Motor neuron (in vitro differentiated cells): ENCODE results near the gene RAB10. TPM values are rescaled to one million over a fixed set of nuclear protein-coding genes. Genes with fewer than 3 reads are reported as not detected.

Experiments
- ATAC-seq, 8 experiments: fragments of 200-7000 bp; cut with Tn5 transposase; replicated peaks in 6 of 8; 2 replicates each; pipeline ENCODE4 v1.8.0; 2021; ENCODE audit warnings: mild to moderate bottlenecking in 8 of 8, moderate library complexity in 8 of 8
- H3K27ac ChIP-seq, 2 donors: fragments of 250-450 bp; sonication (Bioruptor Pico); 2 replicates each; pipeline ENCODE4 v1.9.0; 2021; ENCODE audit warnings: antibody characterized with exemption in 2 of 2, mild to moderate bottlenecking in 2 of 2, moderate library complexity in 1 of 2
- H3K4me1 ChIP-seq, 2 donors: fragments of 250-450 bp; sonication (Bioruptor Pico); replicated peaks in 1 of 2; 2 replicates each; pipeline ENCODE4 v1.6.1; 2021; ENCODE audit warnings: antibody characterized with exemption in 2 of 2, mild to moderate bottlenecking in 2 of 2, moderate library complexity in 1 of 2
- H3K4me3 ChIP-seq, 5 donors: fragments of 250-450 bp; sonication (Bioruptor Pico); 2 replicates each; pipeline ENCODE4 v1.9.0; 2021; ENCODE audit warnings: antibody characterized with exemption in 5 of 5, mild to moderate bottlenecking in 5 of 5, moderate library complexity in 4 of 5
- WGBS, 10 experiments: fragments of 450-650 bp; shearing (Covaris generic); methylation state at CpG; one replicate each; pipeline ENCODE4 v1.0.0; 2022; 5-methylcytosine and 5-hydroxymethylcytosine counted together
- in situ Hi-C, 9 experiments: fragments of 400-800 bp; cut with MboI; loops; one replicate each; pipeline ENCODE4 v1.15.0; 2021; ENCODE audit warnings: low sequenced_read_pairs in 9 of 9, low pct_unique_long_range_greater_than_20kb in 2 of 9; ENCODE audit not compliant: unreplicated experiment in 9 of 9
- total RNA-seq, 8 experiments: library from RNA; unstranded; fragments of 300-600 nt; gene quantifications; 2 replicates each; pipeline versions ENCODE4 v1.2.3 to v1.2.4, GENCODE V29; 2022

RAB10 gene
- total RNA-seq, 8 experiments from 2014 or later: 78.0 to 135 (median 86.2) TPM

GRCh38 chr2:26126074-26126473, 92.2 kb downstream of the RAB10 start:
- WGBS, 10 experiments: 40 to 100% (median 86%) methylated on average over 1 to 4 of the region's 4 CpGs; no CpG with 5 or more reads in 1 of the 10 experiments
- ATAC-seq: no peak
- Histone ChIP-seq H3K4me3 (no peak overlapping the region), H3K4me1 (no peaks in the 10 kb centered on the region), H3K27ac (no peak overlapping the region)
- in situ Hi-C loops: loop anchor here in 3 of 9 experiments (25.0 kb wide), 2 partner anchors 139 to 164 kb away; partner anchors contain the start of gene KIF3C (in 1 of the 3)

DNA sequence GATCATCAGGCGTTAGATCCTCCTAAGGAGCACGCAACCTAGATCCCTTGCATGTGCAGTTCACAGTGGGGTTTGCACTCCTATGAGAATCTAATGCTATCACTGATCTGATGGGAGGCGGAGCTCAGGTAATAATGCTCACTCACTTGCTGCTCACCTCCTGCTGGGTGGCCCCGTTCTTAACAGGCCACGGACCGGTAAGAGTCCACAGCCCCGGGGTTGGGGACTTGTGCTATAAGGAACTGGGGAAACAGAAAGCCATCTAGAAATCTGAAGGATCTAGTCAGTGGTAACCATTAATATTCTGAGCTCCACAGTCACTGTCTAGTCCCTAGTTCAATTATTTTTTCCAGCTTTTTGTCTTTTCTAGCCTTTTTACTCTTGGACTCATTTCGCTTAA, 94.3 kb downstream of the RAB10 start:
- WGBS, 10 experiments: 65 to 100% (median 93%) methylated on average over 1 to 8 of the region's 8 CpGs
- in situ Hi-C loops: loop anchor here in 3 of 9 experiments (25.0 kb wide), 2 partner anchors 141 to 166 kb away; partner anchors contain the start of gene KIF3C (in 1 of the 3)
- Histone ChIP-seq H3K4me1 (no peaks in the 10 kb centered on the region), H3K4me3 (no peak overlapping the region), H3K27ac (no peak overlapping the region)
- no peak for ATAC-seq

DNA sequence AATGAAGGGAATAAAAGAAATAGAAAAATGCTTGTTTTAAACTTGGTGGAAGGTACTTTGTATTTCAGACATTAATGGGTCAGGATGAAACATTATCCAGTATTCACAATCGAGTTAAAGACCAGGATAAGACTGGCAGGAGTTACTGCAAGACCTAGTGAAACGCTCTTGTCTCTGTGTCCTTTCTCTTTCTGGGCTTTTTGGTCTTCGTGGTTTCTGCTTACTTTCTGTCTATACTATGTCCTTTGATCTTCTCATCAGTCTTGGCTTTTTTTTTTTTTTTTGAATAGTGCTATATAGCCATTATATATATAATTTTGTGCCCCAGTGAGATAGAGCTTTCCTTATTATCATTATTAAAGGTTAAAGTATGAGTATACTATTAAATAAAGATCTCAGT, 96.9 kb downstream of the RAB10 start:
- no peak for ATAC-seq
- Histone ChIP-seq H3K4me1 (no peaks in the 10 kb centered on the region), H3K4me3 (no peak overlapping the region), H3K27ac (no peak overlapping the region)
- 58 to 100% (median 93%) methylated on average over 1 to 3 of the region's 3 CpGs; no CpG with 5 or more reads in 1 of the 10 experiments for WGBS, 10 experiments
- in situ Hi-C loops: loop anchor here in 3 of 9 experiments (25.0 kb wide), 2 partner anchors 143 to 168 kb away; partner anchors contain the start of gene KIF3C (in 1 of the 3)

- WGBS, 10 experiments: 47 to 100% (median 85%) methylated on average over 1 to 3 of the region's 3 CpGs
- ATAC-seq: no peak
- in situ Hi-C loops: loop anchor here in 3 of 9 experiments (25.0 kb wide), 2 partner anchors 149 to 174 kb away; partner anchors contain the start of gene KIF3C (in 1 of the 3)
- Histone ChIP-seq H3K4me3 (no peak overlapping the region), H3K4me1 (no peaks in the 10 kb centered on the region), H3K27ac (no peak overlapping the region)
Observed at GRCh38 chr2:26136451-26136850, 102.6 kb downstream of the RAB10 start.

GRCh38 chr2:26139269-26140183, 105.6 kb downstream of the RAB10 start:
- Histone ChIP-seq H3K27ac (no peak overlapping the region), H3K4me3 (no peak overlapping the region), H3K4me1 (no peaks in the 10 kb centered on the region)
- ATAC-seq: no peak
- WGBS, 10 experiments: 59 to 93% (median 75%) methylated on average over 1 to 10 of the region's 12 CpGs; no CpG with 5 or more reads in 2 of the 10 experiments
- in situ Hi-C loops: loop anchor here in 5 of 9 experiments (5.0 to 25.0 kb wide), 4 partner anchors 145 to 187 kb away; partner anchors contain the start of gene KIF3C (in 1 of the 5)

GRCh38 chr2:26141145-26141769, 107.4 kb downstream of the RAB10 start:
- in situ Hi-C loops: loop anchor here in 5 of 9 experiments (5.0 to 25.0 kb wide), 4 partner anchors 146 to 189 kb away; partner anchors contain the start of gene KIF3C (in 1 of the 5)
- Histone ChIP-seq H3K4me1 (no peaks in the 10 kb centered on the region), H3K4me3 (no peak overlapping the region), H3K27ac (no peak overlapping the region)
- WGBS, 10 experiments: 80 to 92% (median 87%) methylated on average over 2 to 18 of the region's 18 CpGs; no CpG with 5 or more reads in 3 of the 10 experiments
- no peak for ATAC-seq

DNA sequence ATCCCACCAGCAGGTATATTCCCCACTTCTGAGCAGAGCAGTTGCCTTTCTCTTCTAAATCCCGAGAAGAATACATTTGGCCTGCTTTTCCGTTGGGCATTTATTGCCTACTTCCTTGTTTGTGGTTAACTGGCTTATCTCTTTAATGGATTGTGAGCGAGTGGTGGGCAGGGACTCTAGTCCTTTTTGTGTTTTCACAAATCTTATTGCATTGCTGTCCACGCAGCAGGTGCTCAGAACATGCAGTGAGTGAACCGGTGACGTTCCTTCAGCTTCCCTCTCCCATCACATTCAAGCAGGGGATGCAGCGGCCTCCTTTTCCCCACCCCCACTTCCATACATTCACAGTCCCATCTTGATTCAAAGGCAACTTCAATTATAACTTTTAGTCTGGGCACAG, 110.1 kb downstream of the RAB10 start:
- in situ Hi-C loops: loop anchor here in 5 of 9 experiments (5.0 to 25.0 kb wide), 4 partner anchors 149 to 192 kb away; partner anchors contain the start of gene KIF3C (in 1 of the 5)
- H3K27ac ChIP-seq: no peak overlapping the region
- no peak overlapping the region for H3K4me3 ChIP-seq
- H3K4me1 ChIP-seq: no peaks in the 10 kb centered on the region
- ATAC-seq: no peak
- WGBS, 10 experiments: 0 to 96% (median 86%) methylated on average over 1 to 7 of the region's 7 CpGs; no CpG with 5 or more reads in 3 of the 10 experiments

DNA sequence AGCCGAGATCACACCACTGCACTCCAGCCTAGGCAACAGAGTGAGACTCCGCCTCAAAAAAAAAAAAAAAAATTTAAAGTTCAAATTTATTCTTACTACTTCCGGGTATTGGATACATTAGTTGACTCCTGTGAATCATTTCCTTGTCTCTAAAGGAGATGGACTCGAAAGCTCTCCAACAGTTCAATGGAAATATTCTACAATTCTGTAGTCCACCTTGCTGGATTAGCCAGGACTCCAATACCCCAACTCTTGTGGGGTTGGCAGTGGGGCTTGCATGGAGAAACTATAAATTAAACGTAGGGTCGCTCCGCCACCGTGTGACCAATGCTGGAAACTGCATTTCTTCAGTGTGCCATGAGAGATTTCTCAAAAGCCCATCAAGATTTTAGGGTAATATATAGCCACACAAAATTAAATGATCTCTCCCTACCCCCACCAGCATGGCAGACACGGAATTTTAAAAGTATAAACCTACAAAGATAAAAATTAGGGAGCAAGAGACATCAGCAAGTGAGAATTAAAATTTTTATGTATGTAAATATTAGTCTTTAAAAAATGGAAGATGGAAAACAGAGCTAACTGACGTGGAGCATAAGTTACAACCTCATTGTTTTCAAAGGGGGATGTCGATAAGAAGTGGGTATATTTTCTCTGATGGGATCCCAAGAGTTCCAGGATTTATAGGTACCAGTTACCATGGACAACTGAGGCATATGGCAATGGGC, 111.2 kb downstream of the RAB10 start:
- Histone ChIP-seq H3K4me1 (no peaks in the 10 kb centered on the region), H3K4me3 (no peak overlapping the region), H3K27ac (no peak overlapping the region)
- in situ Hi-C loops: loop anchor here in 5 of 9 experiments (5.0 to 25.0 kb wide), 4 partner anchors 150 to 193 kb away; partner anchors contain the start of gene KIF3C (in 1 of the 5)
- peak; percentile 53 to 84 (median 66) for ATAC-seq
- 5 to 60% (median 30%) methylated on average over 1 to 10 of the region's 11 CpGs for WGBS, 10 experiments

DNA sequence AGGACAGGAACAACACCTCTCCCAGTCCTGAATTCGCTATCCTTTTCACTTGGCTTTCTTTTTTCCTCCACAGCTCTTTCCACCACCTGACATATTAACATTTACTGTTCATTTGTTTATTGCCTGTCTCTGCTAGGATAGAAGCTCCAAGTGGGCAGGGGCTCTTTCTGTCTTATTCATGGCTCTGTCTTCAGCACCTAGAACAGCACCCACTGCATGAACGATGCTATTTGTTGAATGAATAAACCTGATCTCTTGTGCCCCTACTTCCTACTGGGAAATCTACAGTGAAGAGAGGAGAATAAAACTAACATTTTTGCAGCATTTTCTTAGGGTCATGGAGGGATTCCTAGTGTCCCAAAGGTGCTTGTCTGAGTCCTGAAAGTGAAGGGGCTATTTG, 114.6 kb downstream of the RAB10 start:
- Histone ChIP-seq H3K4me1 (no peaks in the 10 kb centered on the region), H3K4me3 (no peak overlapping the region), H3K27ac (no peak overlapping the region)
- WGBS, 10 experiments: 0 to 100% (median 30%) methylated on average over 1 to 2 of the region's 2 CpGs; no CpG with 5 or more reads in 3 of the 10 experiments
- ATAC-seq: peak in 1 of 8 experiments; percentile 22
- in situ Hi-C loops: loop anchor here in 4 of 9 experiments (10.0 to 25.0 kb wide), 3 partner anchors 154 to 186 kb away; partner anchors contain the start of gene KIF3C (in 1 of the 4)

GRCh38 chr2:26150243-26150642, 116.4 kb downstream of the RAB10 start:
- H3K4me1 ChIP-seq: no peaks in the 10 kb centered on the region
- 60 to 90% (median 76%) methylated on average over 2 to 10 of the region's 12 CpGs; no CpG with 5 or more reads in 1 of the 10 experiments for WGBS, 10 experiments
- no peak for ATAC-seq
- in situ Hi-C loops: loop anchor here in 1 of 9 experiments (10.0 kb wide), 1 partner anchor 175 kb away; no protein-coding TSS in a partner anchor
- H3K4me3 ChIP-seq: no peak overlapping the region
- no peak overlapping the region for H3K27ac ChIP-seq

DNA sequence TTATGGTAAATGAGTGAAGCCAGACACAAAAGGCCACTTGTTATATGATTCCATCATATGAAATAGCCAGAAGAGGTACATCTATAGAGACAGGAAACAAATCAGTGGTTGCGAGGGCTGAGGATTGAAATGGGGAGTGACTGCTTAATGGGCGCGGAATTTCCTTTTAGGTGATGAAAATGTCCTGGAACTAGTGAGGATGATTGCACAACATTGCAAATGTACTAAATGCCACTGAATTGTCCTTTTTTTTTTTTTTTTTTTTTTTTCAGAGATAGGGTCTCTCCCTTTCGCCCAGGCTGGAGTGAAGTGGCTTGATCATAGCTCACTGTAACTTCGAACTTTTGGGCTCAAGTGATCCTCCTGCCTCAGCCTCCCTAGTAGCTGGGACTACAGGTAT, 123.7 kb downstream of the RAB10 start:
- in situ Hi-C loops: loop anchor here in 1 of 9 experiments (10.0 kb wide), 1 partner anchor 183 kb away; no protein-coding TSS in a partner anchor
- 70 to 100% (median 94%) methylated on average over 1 to 5 of the region's 5 CpGs; no CpG with 5 or more reads in 2 of the 10 experiments for WGBS, 10 experiments
- no peak for ATAC-seq
- Histone ChIP-seq H3K4me3 (no peak overlapping the region), H3K27ac (no peak overlapping the region), H3K4me1 (no peaks in the 10 kb centered on the region)

GRCh38 chr2:26161926-26162325, 128.0 kb downstream of the RAB10 start:
- Histone ChIP-seq H3K4me3 (no peak overlapping the region), H3K4me1 (no peaks in the 10 kb centered on the region), H3K27ac (no peak overlapping the region)
- in situ Hi-C loops: no loop called here
- WGBS, 10 experiments: 40 to 92% (median 83%) methylated on average over 1 to 4 of the region's 7 CpGs; no CpG with 5 or more reads in 3 of the 10 experiments
- no peak for ATAC-seq
